ENCODE results near the gene ADAMTS2. TPM values are rescaled to one million over a fixed set of nuclear protein-coding genes. Genes with fewer than 3 reads are reported as not detected.

ADAMTS2 gene
- total and polyA plus RNA-seq, 2 of the 4 experiments (the other 2 are of a cell fraction), result 19.0 to 58.8 TPM

- Histone ChIP-seq H4K20me1 (ENCODE audit: insufficient read depth, low read length) (no peaks in the 10 kb centered on the region), H3K27me3 (ENCODE audit: control insufficient read depth, insufficient read depth, low read length) (no peaks in the 10 kb centered on the region), H4K5ac (ENCODE audit: low read depth, low read length) (no peak overlapping the region), H3K36me3 (ENCODE audit: control insufficient read depth, insufficient read depth, low read length) (peaks cover 27% of the 10 kb centered on the region), H4K91ac (ENCODE audit: insufficient read depth, low read depth, low read length) (no peak overlapping the region), H3K4ac (ENCODE audit: low read depth, low read length) (no peak overlapping the region), H3K4me3 (ENCODE audit: insufficient read depth, low read depth, low read length) (no peak overlapping the region), H3K18ac (ENCODE audit: low read depth, low read length) (no peak overlapping the region), H2AK5ac (ENCODE audit: low read depth, low read length) (no peak overlapping the region), H3K9me1 (ENCODE audit: insufficient read depth, low read length) (no peaks in the 10 kb centered on the region), H3K9ac (ENCODE audit: low read depth, low read length) (no peak overlapping the region), H3K79me1 (ENCODE audit: low read depth in 1 of 2, low read length in 2 of 2) (no peaks in the 10 kb centered on the region), H3K56ac (ENCODE audit: extremely low read depth, insufficient read depth, low read length) (no peak overlapping the region), H2AFZ (replicated peaks; ENCODE audit: low read length, poor library complexity) (no peak overlapping the region), H3K23ac (ENCODE audit: low read depth, low read length) (no peak overlapping the region), H3K4me1 (ENCODE audit: control insufficient read depth, insufficient read depth, low read length) (no peaks in the 10 kb centered on the region), H2BK5ac (ENCODE audit: low read depth, low read length, poor library complexity, severe bottlenecking) (no peak overlapping the region), H3K9me3 (ENCODE audit: control insufficient read depth, insufficient read depth, low read length) (no peaks in the 10 kb centered on the region), H3K14ac (replicated peaks; ENCODE audit: low read depth, low read length) (no peak overlapping the region), H2BK120ac (ENCODE audit: low read depth, low read length) (no peak overlapping the region), H2BK15ac (ENCODE audit: low read depth, low read length) (no peak overlapping the region), H4K8ac (ENCODE audit: low read depth in 2 of 2, low read length in 2 of 2) (no peak overlapping the region), H3K27ac (ENCODE audit: insufficient read depth, low read length) (no peak overlapping the region), H3K4me2 (ENCODE audit: low read depth, low read length) (no peak overlapping the region), H2BK20ac (ENCODE audit: low read depth, low read length) (no peak overlapping the region), H2AK9ac (replicated peaks; ENCODE audit: low read depth, low read length, poor library complexity) (no peak overlapping the region)
- intact Hi-C loops (cut with micrococcal nuclease), result no loop called here
- ATAC-seq (ENCODE audit: low read depth) (no peak), DNase-seq (no peak)
- TF ChIP-seq MAFK (IDR thresholded peaks at IDR 0.05; ENCODE audit: low read depth, low read length) (no peak), BHLHE40 (IDR thresholded peaks at IDR 0.05; ENCODE audit: low read depth, low read length) (no peak), CEBPB (IDR thresholded peaks at IDR 0.05; ENCODE audit: low read depth, low read length) (no peak), FOS (IDR thresholded peaks at IDR 0.05; ENCODE audit: low read depth, low read length) (no peak), USF2 (IDR thresholded peaks at IDR 0.05; ENCODE audit: low read depth, low read length) (no peak), RFX5 (IDR thresholded peaks at IDR 0.05; ENCODE audit: low read depth, low read length) (no peak), ELK1 (IDR thresholded peaks at IDR 0.05; ENCODE audit: borderline replicate concordance, low read depth, low read length) (no peak), CHD1 (IDR thresholded peaks at IDR 0.05; ENCODE audit: low read depth, low read length) (no peak), MAZ (IDR thresholded peaks at IDR 0.05; ENCODE audit: borderline replicate concordance, low read depth, low read length) (no peak), RCOR1 (IDR thresholded peaks at IDR 0.05; ENCODE audit: insufficient replicate concordance, low read length) (no peak), MXI1 (IDR thresholded peaks at IDR 0.05; ENCODE audit: borderline replicate concordance, low read depth, low read length) (no peak), SMC3 (IDR thresholded peaks at IDR 0.05; ENCODE audit: low read depth, low read length) (no peak), RAD21 (IDR thresholded peaks at IDR 0.05; ENCODE audit: low read length) (no peak), NFE2L2 (IDR thresholded peaks at IDR 0.05; ENCODE audit: low read depth, low read length) (no peak)
- TF ChIP-seq, protein P1, sequence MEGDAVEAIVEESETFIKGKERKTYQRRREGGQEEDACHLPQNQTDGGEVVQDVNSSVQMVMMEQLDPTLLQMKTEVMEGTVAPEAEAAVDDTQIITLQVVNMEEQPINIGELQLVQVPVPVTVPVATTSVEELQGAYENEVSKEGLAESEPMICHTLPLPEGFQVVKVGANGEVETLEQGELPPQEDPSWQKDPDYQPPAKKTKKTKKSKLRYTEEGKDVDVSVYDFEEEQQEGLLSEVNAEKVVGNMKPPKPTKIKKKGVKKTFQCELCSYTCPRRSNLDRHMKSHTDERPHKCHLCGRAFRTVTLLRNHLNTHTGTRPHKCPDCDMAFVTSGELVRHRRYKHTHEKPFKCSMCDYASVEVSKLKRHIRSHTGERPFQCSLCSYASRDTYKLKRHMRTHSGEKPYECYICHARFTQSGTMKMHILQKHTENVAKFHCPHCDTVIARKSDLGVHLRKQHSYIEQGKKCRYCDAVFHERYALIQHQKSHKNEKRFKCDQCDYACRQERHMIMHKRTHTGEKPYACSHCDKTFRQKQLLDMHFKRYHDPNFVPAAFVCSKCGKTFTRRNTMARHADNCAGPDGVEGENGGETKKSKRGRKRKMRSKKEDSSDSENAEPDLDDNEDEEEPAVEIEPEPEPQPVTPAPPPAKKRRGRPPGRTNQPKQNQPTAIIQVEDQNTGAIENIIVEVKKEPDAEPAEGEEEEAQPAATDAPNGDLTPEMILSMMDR (conservative IDR thresholded peaks at IDR 0.05; ENCODE audit: low read depth, low read length), result no peak
- BruUV-seq (replicated peaks), result no TSS peak
- in situ Hi-C loops (cut with MboI; ENCODE audit: low sequenced_read_pairs), result no loop called here
- ChIA-PET POLR2A (ENCODE audit: unreplicated experiment) (no interaction called here), CTCF (interaction anchor here (0.7 kb wide), 1 partner anchor 114 kb away, joined by 3 read pairs; no protein-coding TSS in a partner anchor)
- 80% methylated on average over 1 of the region's 19 CpGs; no CpG with 5 or more reads in 1 of the 2 experiments for whole genome bisulfite sequencing, 2 experiments (ENCODE audit: extremely low coverage in 2 of 2, insufficient read length in 1 of 2)
- dilution Hi-C loops (cut with HindIII; ENCODE audit: low sequenced_read_pairs, unreplicated experiment), result no loop called here
These were observed 210.3 kb downstream of the ADAMTS2 start for GRCh38 chr5:179135006-179135405.
